Airway epithelial cell (primary cell): ENCODE results near the gene TUBE1. TPM values are rescaled to one million over a fixed set of nuclear protein-coding genes. Genes with fewer than 3 reads are reported as not detected.

Source experiments
- total RNA-seq: library from RNA; depleted of rRNA; stranded (reverse); fragments of >200 nt; gene quantifications from 2 replicates; pipeline ENCODE4 v1.2.3, GENCODE V29; 2015

TUBE1 gene, protein sequence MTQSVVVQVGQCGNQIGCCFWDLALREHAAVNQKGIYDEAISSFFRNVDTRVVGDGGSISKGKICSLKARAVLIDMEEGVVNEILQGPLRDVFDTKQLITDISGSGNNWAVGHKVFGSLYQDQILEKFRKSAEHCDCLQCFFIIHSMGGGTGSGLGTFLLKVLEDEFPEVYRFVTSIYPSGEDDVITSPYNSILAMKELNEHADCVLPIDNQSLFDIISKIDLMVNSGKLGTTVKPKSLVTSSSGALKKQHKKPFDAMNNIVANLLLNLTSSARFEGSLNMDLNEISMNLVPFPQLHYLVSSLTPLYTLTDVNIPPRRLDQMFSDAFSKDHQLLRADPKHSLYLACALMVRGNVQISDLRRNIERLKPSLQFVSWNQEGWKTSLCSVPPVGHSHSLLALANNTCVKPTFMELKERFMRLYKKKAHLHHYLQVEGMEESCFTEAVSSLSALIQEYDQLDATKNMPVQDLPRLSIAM
- total RNA-seq, result 11.1 and 14.7 TPM in 2 replicates

DNA sequence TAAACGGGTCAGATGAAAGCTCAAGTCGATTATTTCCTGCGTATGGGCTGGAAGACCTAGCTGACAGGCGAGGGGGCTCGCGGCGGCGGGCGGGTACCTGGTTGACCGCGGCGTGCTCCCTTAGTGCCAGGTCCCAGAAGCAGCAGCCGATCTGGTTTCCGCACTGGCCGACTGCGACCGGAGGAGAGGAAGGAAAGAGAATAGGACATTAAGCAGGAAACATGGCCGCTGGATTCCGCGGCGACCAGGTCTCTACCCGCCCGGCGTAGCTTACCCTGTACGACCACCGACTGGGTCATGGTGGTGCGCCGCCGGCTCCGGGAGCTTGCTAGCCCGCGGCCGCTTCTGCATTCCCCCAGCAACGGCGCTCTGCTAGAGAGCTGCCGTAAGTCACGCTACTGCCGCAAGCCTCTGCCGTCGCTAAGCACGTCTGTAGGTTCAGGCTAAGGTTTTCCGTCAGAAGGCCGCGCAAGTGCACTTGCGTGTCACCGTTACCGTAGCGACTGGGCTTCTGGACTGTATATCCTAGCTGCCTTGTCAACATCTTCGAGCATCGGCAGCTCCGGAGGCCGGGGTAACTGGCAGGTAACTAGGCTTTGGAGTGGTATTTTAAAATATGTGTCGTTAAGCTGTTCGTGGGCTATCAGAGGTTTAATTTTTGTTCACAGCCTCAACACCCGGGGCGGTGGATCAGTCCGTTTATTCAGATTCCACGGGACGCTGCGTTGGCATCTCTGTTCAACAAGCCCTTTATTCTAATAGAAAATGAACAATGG lies at the start of gene TUBE1, which contains the start of gene FAM229B:
Gene TUBE1, minus strand, starts transcription at position 347 of the 776 bp plus-strand sequence. Its CDS starts 48 bp downstream, at position 299.
Gene FAM229B, plus strand, starts transcription at position 456 of the 776 bp plus-strand sequence. CDS start 11,693 bp downstream, outside the sequence.

DNA sequence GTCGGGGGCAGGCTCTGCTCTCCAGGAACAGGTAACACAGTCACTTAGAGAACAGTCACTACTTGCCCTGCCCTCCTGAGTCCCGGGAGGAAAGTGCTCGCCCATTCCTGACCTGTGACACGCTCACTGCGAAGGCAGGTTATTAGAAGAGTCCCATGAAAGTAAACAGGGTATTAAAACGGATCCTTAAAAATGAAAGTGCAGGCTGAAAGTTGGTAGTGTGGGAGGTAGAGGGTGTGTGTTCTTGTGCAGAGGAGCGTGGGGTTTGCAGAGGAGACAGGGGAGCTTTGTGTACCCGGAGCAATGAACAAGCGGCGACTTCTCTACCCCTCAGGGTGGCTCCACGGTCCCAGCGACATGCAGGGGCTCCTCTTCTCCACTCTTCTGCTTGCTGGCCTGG lies 33.3 kb downstream of the TUBE1 start, which contains the start of gene CCN6:
Gene CCN6, plus strand, starts transcription at position 104 of the 400 bp plus-strand sequence. Its CDS starts 254 bp downstream, at position 358.

Other genes starting within 250 kb of the TUBE1 start
- gene FYN, start 214.0 kb downstream of the TUBE1 start, total RNA-seq, result 27.1 and 31.5 TPM in 2 replicates
- 0.14 and 0.88 TPM in 2 replicates for gene CCN6, start 33.4 kb downstream of the TUBE1 start, total RNA-seq
- gene FAM229B, start 109 bp upstream of the TUBE1 start, total RNA-seq, result 4.1 and 17.0 TPM in 2 replicates
- 1.7 and 2.9 TPM in 2 replicates for gene LAMA4, start 167.1 kb upstream of the TUBE1 start, total RNA-seq